ENCODE measurements around the gene TIMP4.

Gene TIMP4

DNA sequence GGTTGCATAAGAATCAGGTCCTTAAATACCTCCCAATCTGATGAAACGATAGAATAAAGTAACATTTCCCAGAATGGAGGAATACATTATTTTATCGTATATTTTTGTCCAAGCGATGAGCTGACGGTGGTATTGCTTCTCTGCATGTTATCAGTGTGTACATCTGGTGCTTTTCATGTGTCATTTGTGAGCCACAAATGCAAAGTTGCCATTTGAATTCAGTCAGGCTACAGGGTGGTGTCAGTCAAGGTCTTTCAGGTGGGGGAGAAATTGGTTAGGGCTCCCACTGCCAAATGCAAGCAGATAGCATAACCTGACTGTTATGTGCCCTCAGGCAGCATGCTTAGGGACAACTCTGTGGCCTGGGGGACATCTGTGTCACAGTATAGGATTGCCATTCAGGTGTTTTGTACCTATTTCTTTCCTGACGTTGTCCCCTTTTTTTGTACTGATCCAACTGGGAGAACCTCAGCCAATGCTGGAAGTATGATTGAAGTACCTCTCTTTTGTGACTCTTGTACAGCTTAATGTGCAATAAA is 26.5 kb upstream of the TIMP4 start:
- no peak for DNase-seq

DNA sequence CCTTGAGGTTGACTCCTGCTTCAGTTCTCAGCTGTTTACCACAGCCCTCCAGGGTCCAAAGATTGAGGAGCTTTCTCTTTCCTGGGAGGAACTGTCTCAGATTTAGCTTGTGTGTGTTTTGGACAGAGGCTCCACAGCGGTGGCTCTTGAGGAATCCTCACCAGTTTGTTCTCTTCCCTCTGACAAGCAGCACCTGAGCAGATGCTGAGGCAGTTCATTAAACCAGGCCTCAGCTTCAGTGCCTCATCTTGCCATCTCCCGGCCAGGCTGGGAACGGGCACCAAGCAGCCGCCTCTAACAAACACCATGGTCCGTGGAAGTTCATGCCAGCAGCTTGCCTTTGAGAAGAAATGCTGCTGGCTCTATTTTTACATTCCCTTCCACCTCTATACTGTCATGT is 25.8 kb upstream of the TIMP4 start:
- no peak for DNase-seq

- DNase-seq, result no peak
Observed at GRCh38 chr3:12182687-12183441, 24.2 kb upstream of the TIMP4 start.

DNA sequence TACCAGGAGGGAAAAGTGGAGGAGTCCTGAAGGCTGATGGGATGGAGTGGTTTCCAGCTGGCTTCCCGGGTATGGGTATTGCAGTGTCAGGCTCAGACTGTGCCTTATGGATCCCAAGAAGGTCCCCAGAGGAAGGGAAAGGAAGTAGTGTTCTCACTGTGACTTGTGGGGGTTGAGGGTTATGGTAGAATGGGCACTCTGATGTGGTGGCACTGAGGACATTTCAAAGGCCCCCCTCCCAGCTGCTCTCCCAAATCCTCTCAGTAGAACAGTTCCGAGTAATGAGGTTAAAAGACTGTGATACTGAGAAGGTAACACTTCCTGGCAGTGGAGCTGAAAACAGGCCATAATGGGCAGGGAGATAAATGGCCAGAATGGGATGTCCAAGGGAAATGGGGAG is 23.1 kb upstream of the TIMP4 start:
- DNase-seq, result no peak

- DNase-seq, result no peak
Observed at GRCh38 chr3:12181301-12181700, 22.6 kb upstream of the TIMP4 start.

DNA sequence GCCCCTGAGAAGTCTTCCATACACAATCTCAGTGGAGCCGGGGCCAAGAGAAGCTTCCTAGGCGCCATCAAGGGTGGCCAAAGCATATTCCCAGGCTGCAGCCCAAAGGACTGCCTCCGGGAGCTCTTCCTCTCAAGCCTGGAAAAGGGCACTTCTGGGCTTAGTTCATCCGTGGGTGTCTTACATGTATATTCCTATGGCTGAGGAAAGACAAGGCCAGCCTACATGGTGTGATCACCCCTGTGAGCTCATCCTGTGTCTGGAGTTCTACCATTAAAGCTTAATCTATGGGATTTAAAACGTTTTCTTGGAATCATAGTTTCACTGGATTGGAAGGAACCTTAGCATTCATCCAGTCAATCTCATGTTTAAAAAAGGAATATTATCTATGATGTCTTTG is 21.9 kb upstream of the TIMP4 start:
- DNase-seq, result no peak

DNA sequence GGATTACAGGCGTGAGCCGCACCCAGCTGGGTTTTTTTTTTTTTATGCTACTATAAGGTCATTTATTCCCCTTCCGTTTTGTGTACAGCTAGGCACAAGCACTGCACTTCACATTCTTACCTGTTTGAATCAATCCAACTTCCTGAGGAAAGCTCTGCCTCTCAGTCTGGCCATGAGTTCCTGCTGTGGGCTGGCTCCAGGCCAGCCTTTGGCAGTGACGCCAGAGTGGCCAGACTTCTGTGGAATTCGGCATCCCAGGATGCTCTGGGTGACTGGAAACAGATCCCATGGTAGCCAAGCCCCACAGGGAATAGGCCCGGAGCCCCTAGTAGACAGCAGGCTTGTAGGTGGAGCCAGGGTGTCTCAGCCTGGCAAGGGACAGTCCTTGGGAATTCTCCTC is 21.5 kb upstream of the TIMP4 start:
- DNase-seq, result no peak

DNA sequence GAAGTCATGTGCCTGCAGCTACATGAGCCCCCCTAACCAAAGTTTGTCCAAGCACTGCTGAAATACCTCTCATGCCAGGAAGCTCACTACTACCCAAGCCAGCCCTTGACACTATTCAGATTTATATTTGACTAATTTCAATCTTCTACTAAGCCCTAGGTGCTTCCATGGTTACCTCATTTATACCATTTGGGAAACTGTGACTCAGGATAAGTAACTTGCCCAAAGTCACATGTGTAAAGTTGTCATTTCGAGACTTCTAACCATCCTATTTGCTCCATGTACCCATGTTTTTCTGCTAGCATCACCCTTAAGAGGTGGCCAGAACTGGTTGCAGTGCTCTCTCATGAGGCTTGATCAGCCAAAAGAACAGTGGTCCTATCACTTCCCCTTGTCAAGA is 20.7 kb upstream of the TIMP4 start:
- no peak for DNase-seq

DNA sequence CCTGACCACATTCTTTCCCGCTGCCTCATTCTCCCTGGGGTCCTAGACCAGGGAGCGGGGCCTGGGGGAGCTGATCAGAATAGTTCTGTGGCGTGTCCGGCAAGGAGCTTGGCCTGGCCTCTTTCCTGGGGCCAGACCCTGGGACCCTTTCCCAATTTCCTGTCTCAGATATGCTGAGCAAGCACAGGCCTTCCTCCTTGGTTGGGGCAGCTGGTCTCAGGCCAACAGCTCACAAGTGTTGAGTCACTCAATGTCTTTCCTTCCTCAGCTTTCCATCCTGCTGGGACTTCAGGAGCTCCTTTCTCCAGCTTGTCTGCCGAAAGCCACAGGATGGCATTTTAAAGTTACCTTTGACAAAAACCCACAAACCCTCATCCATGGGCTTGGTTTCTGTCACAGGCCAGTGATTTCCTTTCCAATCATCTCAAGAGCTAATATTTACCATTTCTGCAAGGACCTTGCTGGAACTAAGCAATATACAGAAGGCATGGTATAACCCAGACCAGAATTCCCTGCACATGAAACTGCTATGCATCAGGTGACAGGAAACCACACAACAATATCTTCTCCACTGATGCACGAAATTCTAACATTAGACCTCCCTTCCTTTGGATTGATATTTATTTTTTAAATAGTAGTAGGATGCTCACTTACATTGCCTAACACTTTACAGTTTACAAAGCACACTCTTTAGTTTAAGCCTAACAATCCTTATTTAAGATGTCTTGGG is 19.5 kb upstream of the TIMP4 start:
- no peak for DNase-seq

DNA sequence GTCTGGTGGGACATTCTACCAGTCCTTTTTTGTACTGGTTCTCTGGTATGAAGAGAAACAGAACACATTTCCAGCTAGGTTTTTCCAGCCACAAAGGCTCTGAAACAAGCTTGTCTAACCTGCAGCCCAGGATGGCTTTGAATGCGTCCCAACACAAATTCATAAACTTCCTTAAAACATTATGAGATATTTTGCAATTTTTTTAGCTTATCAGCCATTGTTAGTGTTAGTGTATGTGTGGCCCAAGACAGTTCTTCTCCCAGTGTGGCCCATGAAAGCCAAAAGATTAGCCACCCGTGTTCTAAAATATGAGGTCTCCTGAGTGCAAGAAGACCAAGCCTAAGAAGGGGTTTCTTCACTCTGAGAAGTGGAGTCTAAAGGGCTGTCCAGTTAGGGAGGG is 18.4 kb upstream of the TIMP4 start:
- no peak for DNase-seq

GRCh38 chr3:12175844-12176453 is 17.2 kb upstream of the TIMP4 start:
- DNase-seq, result no peak

GRCh38 chr3:12175137-12175593 is 16.5 kb upstream of the TIMP4 start:
- DNase-seq, result no peak

GRCh38 chr3:12170207-12170606 is 11.5 kb upstream of the TIMP4 start:
- DNase-seq, result no peak

GRCh38 chr3:12165909-12166308 is 7.2 kb upstream of the TIMP4 start:
- no peak for DNase-seq

DNA sequence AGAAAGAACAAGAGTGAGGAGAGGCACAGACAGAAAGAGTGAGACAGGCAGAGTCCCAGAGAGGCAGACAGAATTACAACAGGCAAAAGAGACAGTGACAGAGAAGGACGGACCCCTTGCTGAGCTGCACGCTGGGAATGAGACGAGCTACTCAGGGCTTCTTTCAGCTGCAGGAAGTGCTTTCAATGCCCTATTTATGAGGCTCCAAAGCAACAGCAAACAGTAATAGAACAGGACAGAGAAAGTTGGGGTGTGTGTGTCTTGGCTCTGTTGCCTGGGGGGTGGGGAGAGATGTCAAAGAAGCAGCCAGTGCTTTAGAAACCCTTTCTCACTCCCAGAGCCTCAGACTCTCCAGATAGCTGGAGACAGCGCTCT is 502 bp upstream of the TIMP4 start:
- DNase-seq, result no peak

DNA sequence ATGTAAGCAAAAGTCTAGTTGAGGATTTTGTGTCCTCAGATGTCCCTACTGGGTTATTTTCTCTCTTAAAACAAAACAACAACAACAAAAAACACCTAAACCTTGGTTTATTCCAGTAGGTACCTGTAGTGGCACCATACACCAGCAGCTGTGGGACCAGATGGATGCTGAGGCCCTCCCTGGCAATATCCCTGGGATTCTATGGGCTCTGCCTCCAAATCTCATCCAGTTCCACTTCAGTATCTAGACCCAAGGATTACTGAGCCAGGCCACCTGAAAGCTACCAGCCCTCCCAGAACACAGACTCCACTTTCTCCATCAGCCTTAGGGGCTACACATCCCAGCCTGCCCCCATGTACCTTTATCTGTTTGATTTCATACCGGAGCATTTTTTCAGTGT is 1.7 kb downstream of the TIMP4 start:
- DNase-seq, result no peak

GRCh38 chr3:12155828-12156227 is 2.9 kb downstream of the TIMP4 start:
- no peak for DNase-seq

GRCh38 chr3:12155264-12155663 is 3.4 kb downstream of the TIMP4 start:
- DNase-seq, result no peak

GRCh38 chr3:12154151-12154550 is 4.6 kb downstream of the TIMP4 start:
- no peak for DNase-seq

DNA sequence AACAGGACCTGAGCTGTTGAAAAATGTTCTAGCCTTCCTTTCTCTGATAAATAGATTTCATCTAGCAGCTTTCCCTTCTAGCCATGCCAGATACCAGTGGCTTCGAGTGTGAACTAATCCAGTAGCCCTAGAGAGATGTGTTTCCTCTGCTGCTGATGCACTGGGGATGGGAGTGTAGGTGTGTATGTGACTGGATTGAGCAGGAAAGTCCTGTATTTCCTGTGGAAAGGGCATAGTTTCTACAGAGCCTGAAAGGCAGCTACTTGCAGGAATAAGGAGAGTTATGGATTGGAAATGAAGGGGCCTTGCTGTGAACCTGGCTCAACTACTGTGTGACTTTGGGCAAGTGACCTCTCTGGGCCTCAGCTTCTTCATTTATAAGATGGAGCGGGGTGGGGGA is 8.6 kb downstream of the TIMP4 start:
- DNase-seq, result no peak

GRCh38 chr3:12149029-12149428 is 9.7 kb downstream of the TIMP4 start:
- no peak for DNase-seq

- DNase-seq, result no peak
Observed at GRCh38 chr3:12148183-12148940, 10.3 kb downstream of the TIMP4 start.

Measured in activated CD8-positive, alpha-beta memory T cell treated with anti-CD3 and anti-CD28 coated beads, Interleukin-2, amount 50 U/mL, for 48 hours (primary cell).